ENCODE measurements around the gene ATP5F1D. TPM values are rescaled to one million over a fixed set of nuclear protein-coding genes. Genes with fewer than 3 reads are reported as not detected.

Gene ATP5F1D
- total and polyA plus RNA-seq, 2 of the 13 experiments (the other 11 are each of a cell fraction or from before 2014, with no cell fraction given) = 39.4 to 78.7 TPM

DNA sequence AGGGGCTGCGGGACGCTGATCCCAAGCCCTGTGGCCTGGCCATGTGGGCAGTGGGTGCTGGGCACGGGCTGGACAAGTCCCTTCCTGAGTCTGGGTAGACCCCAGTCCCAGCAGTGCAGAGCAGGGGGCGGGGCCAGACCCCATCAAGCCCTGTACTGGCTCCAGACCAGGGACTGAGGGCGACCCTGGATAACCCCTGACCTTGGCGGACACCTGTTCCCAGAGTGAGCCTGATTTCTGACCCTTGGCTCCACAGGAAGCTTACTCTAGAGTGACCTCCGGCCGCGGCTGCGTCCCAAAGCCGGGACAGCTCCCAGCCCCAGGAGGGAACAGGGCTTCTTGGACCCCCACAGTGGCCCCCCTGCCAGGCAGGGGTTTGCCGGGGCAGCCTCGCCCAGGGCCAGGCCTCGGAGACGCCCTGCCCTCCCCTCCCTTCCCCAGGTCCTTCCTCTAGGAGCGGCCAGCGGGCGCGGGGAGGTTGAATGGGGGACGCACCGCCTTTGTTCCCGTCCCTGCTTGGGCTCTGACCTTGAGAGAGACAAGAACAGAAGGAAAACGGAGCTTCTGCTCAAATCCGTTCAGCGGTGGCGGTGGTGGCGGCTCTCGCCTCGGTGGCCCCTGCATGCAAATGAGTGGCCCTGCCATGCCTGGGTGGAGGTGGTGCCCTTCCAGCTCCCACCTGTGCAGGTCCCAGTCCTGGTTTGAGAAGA lies 41.8 kb downstream of the ATP5F1D start (continued):
- TF ChIP-seq, protein P1, sequence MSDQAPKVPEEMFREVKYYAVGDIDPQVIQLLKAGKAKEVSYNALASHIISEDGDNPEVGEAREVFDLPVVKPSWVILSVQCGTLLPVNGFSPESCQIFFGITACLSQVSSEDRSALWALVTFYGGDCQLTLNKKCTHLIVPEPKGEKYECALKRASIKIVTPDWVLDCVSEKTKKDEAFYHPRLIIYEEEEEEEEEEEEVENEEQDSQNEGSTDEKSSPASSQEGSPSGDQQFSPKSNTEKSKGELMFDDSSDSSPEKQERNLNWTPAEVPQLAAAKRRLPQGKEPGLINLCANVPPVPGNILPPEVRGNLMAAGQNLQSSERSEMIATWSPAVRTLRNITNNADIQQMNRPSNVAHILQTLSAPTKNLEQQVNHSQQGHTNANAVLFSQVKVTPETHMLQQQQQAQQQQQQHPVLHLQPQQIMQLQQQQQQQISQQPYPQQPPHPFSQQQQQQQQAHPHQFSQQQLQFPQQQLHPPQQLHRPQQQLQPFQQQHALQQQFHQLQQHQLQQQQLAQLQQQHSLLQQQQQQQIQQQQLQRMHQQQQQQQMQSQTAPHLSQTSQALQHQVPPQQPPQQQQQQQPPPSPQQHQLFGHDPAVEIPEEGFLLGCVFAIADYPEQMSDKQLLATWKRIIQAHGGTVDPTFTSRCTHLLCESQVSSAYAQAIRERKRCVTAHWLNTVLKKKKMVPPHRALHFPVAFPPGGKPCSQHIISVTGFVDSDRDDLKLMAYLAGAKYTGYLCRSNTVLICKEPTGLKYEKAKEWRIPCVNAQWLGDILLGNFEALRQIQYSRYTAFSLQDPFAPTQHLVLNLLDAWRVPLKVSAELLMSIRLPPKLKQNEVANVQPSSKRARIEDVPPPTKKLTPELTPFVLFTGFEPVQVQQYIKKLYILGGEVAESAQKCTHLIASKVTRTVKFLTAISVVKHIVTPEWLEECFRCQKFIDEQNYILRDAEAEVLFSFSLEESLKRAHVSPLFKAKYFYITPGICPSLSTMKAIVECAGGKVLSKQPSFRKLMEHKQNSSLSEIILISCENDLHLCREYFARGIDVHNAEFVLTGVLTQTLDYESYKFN (CRISPR knock-in tag; conservative IDR thresholded peaks at IDR 0.05) = peak; percentile 74
- no peak for TF ChIP-seq ZNF234 (CRISPR knock-in tag; conservative IDR thresholded peaks at IDR 0.05)
- TF ChIP-seq ZSCAN31 (CRISPR knock-in tag; IDR thresholded peaks at IDR 0.05; ENCODE audit: low read depth) = 0 out of 2 replicates have a peak, but pooled peaks have one; percentile 48
- TF ChIP-seq, protein P2, sequence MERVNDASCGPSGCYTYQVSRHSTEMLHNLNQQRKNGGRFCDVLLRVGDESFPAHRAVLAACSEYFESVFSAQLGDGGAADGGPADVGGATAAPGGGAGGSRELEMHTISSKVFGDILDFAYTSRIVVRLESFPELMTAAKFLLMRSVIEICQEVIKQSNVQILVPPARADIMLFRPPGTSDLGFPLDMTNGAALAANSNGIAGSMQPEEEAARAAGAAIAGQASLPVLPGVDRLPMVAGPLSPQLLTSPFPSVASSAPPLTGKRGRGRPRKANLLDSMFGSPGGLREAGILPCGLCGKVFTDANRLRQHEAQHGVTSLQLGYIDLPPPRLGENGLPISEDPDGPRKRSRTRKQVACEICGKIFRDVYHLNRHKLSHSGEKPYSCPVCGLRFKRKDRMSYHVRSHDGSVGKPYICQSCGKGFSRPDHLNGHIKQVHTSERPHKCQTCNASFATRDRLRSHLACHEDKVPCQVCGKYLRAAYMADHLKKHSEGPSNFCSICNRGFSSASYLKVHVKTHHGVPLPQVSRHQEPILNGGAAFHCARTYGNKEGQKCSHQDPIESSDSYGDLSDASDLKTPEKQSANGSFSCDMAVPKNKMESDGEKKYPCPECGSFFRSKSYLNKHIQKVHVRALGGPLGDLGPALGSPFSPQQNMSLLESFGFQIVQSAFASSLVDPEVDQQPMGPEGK (CRISPR knock-in tag; IDR thresholded peaks at IDR 0.05) = peak; percentile 88
- TF ChIP-seq, protein P3, sequence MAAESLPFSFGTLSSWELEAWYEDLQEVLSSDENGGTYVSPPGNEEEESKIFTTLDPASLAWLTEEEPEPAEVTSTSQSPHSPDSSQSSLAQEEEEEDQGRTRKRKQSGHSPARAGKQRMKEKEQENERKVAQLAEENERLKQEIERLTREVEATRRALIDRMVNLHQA (CRISPR knock-in tag; IDR thresholded peaks at IDR 0.05) = no peak
- TF ChIP-seq ZNF343 (CRISPR knock-in tag; IDR thresholded peaks at IDR 0.05) = no peak
- peak; percentile 79 for TF ChIP-seq ZFP90 (CRISPR knock-in tag; IDR thresholded peaks at IDR 0.05; ENCODE audit: borderline replicate concordance)
- no peak for TF ChIP-seq ZNF34 (CRISPR knock-in tag; IDR thresholded peaks at IDR 0.05; ENCODE audit: borderline replicate concordance)
- TF ChIP-seq, protein P4, sequence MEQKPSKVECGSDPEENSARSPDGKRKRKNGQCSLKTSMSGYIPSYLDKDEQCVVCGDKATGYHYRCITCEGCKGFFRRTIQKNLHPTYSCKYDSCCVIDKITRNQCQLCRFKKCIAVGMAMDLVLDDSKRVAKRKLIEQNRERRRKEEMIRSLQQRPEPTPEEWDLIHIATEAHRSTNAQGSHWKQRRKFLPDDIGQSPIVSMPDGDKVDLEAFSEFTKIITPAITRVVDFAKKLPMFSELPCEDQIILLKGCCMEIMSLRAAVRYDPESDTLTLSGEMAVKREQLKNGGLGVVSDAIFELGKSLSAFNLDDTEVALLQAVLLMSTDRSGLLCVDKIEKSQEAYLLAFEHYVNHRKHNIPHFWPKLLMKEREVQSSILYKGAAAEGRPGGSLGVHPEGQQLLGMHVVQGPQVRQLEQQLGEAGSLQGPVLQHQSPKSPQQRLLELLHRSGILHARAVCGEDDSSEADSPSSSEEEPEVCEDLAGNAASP (CRISPR knock-in tag; IDR thresholded peaks at IDR 0.05; ENCODE audit: borderline replicate concordance) = peak; percentile 99
- TF ChIP-seq, protein P5, sequence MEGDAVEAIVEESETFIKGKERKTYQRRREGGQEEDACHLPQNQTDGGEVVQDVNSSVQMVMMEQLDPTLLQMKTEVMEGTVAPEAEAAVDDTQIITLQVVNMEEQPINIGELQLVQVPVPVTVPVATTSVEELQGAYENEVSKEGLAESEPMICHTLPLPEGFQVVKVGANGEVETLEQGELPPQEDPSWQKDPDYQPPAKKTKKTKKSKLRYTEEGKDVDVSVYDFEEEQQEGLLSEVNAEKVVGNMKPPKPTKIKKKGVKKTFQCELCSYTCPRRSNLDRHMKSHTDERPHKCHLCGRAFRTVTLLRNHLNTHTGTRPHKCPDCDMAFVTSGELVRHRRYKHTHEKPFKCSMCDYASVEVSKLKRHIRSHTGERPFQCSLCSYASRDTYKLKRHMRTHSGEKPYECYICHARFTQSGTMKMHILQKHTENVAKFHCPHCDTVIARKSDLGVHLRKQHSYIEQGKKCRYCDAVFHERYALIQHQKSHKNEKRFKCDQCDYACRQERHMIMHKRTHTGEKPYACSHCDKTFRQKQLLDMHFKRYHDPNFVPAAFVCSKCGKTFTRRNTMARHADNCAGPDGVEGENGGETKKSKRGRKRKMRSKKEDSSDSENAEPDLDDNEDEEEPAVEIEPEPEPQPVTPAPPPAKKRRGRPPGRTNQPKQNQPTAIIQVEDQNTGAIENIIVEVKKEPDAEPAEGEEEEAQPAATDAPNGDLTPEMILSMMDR (CRISPR knock-in tag; IDR thresholded peaks at IDR 0.05) = no peak; the same call in 1 of the 2 replicates
- no peak for TF ChIP-seq MXD4 (CRISPR knock-in tag; IDR thresholded peaks at IDR 0.05)
- TF ChIP-seq, protein P6, sequence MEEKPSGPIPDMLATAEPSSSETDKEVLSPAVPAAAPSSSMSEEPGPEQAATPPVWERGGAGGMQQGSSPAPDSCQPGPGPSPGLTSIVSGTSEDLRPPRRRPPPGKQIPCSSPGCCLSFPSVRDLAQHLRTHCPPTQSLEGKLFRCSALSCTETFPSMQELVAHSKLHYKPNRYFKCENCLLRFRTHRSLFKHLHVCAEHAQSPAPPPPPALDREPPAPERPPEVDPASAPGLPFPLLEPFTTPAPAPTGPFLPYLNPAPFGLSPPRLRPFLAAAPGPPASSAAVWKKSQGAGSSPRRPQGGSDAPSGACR (CRISPR knock-in tag; IDR thresholded peaks at IDR 0.05) = no peak
- TF ChIP-seq, protein P7, sequence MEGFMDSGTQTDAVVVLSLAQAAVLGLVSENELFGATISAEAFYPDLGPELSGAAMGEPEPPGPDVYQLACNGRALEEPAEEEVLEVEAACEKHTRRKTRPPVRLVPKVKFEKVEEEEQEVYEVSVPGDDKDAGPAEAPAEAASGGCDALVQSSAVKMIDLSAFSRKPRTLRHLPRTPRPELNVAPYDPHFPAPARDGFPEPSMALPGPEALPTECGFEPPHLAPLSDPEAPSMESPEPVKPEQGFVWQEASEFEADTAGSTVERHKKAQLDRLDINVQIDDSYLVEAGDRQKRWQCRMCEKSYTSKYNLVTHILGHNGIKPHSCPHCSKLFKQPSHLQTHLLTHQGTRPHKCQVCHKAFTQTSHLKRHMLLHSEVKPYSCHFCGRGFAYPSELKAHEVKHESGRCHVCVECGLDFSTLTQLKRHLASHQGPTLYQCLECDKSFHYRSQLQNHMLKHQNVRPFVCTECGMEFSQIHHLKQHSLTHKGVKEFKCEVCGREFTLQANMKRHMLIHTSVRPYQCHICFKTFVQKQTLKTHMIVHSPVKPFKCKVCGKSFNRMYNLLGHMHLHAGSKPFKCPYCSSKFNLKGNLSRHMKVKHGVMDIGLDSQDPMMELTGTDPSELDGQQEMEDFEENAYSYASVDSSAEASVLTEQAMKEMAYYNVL (CRISPR knock-in tag; IDR thresholded peaks at IDR 0.05; ENCODE audit: borderline replicate concordance) = 0 out of 2 replicates have a peak, but pooled peaks have one; percentile 36
- no peak for TF ChIP-seq ZNF724P (CRISPR knock-in tag; IDR thresholded peaks at IDR 0.05; ENCODE audit: borderline replicate concordance)
- peak; percentile 97 for TF ChIP-seq ZBTB7B (CRISPR knock-in tag; IDR thresholded peaks at IDR 0.05)
- no peak for TF ChIP-seq KLF16 (CRISPR knock-in tag; IDR thresholded peaks at IDR 0.05)

Measured in HepG2 (cell line).